ENCODE data around the gene FCHSD1.

FCHSD1 gene

DNA sequence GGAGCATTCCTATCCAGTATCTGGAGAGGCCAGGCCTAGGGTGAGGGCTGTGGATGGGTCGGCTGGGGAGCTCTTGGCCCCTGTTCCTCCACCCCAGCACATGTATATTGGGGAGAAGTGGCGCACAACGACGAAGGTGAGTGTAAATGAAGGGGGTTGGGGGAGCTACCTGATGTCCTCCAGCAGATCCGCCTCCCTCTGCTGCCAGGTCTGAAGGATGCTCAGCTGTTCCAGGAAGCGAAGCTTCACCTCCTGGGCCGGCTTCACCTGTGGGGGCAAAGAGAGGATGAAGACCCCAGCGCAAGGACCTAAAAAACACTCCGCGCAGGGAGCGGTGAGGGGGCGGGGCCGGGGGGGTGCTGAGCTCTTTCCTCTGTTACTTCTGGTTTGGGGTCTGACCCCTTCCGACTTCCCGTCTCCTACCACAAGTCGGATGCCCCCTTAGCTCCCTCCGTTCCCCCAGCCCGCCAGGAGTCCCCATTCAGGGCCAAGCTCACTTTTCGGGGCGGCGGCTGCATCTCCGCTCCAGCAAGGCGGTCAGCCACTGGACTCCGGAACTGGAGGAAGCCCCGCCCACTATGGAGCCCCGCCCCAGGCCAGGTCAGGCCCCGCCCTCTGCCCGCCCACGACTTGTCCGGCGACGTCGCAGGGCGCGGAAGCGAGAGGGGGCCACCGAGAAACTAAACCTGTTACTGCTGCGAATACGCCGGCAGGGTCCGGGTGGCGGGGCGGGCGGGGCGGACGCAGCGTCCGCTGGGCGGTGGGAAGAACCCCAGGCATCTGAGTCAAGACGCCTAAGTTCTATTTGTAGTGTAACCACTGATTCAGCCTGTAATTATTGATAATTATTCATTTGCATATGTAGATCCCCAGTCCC, at the start of gene FCHSD1:
TSS of gene FCHSD1 (minus strand) at position 568 of the 877 bp plus-strand sequence. CDS start at position 518, 50 bp downstream.
- peak; percentile 76 to 93 (median 86) for DNase-seq

DNA sequence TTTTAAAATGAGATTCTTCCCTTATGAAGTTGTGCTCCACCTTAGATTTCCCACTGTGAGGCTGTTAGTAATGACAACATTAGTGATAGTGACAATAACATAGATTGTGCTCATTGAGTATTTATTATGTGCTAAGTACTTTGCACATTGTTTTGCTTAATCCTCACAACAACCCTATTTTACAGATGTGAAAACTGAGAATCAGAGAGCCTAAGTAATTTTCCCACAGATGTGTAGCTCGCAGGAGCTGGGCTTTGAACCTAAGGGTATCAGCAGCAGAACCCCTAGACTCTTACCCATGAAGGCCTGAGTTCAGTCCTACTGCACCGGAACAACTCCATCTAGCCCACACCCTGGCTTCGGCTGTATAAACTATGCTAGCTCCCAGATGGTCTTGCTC, 46.4 kb upstream of the FCHSD1 start:
- no peak for DNase-seq
- intact Hi-C loops (cut with DNase I), result no loop called here

More for the DNA sequence above, at the start of gene FCHSD1:
- intact Hi-C loops (cut with DNase I), result no loop called here

GRCh38 chr5:141696431-141696830, 45.2 kb upstream of the FCHSD1 start:
- no peak for DNase-seq
- intact Hi-C loops (cut with DNase I), result no loop called here

GRCh38 chr5:141695627-141696215, 44.5 kb upstream of the FCHSD1 start:
- intact Hi-C loops (cut with DNase I), result no loop called here

DNA sequence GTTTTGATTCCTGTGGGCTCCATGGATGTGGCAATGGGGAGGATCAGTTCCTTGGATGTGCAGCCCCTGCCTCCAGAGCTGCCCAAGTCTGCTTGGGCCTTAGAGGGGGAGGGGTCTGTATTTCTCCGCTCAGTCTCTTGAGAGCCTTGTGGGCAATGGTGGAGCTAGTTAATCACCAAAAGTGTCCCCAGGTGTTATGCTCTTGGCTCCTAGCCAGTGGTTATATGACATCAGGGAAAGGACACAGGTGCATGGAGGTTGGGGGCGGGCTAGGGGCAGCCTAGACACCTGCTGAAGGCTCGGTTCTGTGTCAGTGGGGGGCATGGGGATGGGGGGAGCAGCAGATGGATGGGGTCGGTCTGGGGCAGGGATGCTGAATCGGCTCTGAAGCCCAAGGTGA, 43.3 kb upstream of the FCHSD1 start:
- intact Hi-C loops (cut with DNase I), result loop anchor here (5.0 kb wide), 2 partner anchors 188 to 448 kb away; no protein-coding TSS in a partner anchor
- DNase-seq, result no peak

More at GRCh38 chr5:141695627-141696215, 44.5 kb upstream of the FCHSD1 start:
- peak in 9 of 42 donors; percentile 18 to 60 (median 36) for DNase-seq

GRCh38 chr5:141692919-141693725, 41.9 kb upstream of the FCHSD1 start:
- peak; percentile 47 to 92 (median 78) for DNase-seq
- intact Hi-C loops (cut with DNase I), result loop anchor here (2.0 to 5.0 kb wide), 3 partner anchors 189 to 449 kb away; no protein-coding TSS in a partner anchor

DNA sequence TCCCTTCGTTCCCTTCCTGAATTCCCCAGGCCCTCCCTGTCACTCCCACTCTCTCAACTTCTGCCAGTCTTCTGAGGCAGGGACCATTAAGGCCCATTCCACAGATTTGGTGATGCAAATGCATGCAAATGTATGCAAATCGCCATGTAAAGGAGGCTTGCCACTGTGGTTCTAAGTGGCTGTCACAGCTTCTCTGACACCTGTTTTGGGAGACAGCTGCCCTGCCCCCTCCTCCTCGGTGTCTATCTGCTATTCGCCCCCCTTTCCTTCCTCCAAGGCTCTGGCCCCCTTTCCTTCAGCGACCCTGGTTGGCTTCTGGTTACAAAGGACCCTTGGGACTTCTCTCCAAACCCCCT, 41.3 kb upstream of the FCHSD1 start:
- intact Hi-C loops (cut with DNase I), result loop anchor here (2.0 to 5.0 kb wide), 3 partner anchors 190 to 450 kb away; no protein-coding TSS in a partner anchor

DNA sequence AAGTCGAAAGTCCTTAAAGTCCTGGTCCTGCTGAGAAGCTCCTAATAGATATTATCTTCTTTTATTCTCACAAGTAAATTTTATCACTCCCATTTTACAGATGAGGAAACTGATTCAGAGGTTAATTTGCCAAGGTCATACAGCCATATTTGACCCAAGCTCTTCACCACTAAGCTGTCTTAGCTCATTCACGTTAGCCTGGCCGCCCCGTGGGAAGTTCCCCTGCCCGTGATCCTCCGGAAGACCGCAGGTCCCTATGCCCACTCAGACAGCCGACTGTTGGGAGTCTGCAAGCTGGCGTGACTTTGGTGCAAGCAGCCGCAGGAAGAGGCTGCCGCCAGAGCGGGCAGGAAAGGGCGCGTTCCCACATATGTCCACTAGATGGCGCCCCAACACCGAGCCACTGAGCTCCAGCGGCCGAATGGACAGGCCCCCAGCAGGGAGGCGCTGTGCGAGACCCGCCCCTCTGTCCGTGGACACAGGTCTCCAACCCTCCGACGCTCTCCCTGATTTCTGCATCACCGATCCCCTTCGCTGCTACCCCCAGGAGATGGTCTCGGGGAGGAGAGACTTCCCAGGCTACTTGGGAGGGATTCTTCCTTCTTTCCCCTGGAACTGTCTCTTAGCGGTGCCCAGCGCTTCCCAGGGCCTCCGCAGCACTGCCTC, 40.8 kb upstream of the FCHSD1 start:
- DNase-seq, result peak; percentile 76 to 96 (median 90)
- intact Hi-C loops (cut with DNase I), result loop anchor here (2.0 to 5.0 kb wide), 3 partner anchors 190 to 450 kb away; no protein-coding TSS in a partner anchor

More for the DNA sequence above, 41.3 kb upstream of the FCHSD1 start:
- peak in 14 of 42 donors; percentile 15 to 64 (median 31) for DNase-seq

- intact Hi-C loops (cut with DNase I), result loop anchor here (5.0 kb wide), 2 partner anchors 191 to 451 kb away; no protein-coding TSS in a partner anchor
Observed at GRCh38 chr5:141691286-141691866, 40.2 kb upstream of the FCHSD1 start.

GRCh38 chr5:141686648-141687416, 35.6 kb upstream of the FCHSD1 start:
- intact Hi-C loops (cut with DNase I), result no loop called here

More at GRCh38 chr5:141691286-141691866, 40.2 kb upstream of the FCHSD1 start:
- no peak for DNase-seq

GRCh38 chr5:141685591-141685990, 34.4 kb upstream of the FCHSD1 start:
- intact Hi-C loops (cut with DNase I), result no loop called here
- no peak for DNase-seq

More at GRCh38 chr5:141686648-141687416, 35.6 kb upstream of the FCHSD1 start:
- DNase-seq, result no peak

GRCh38 chr5:141683596-141684141, 32.5 kb upstream of the FCHSD1 start:
- no peak for DNase-seq

GRCh38 chr5:141681695-141682641, 30.8 kb upstream of the FCHSD1 start, which contains the start of gene ARAP3:
TSS of gene ARAP3 (minus strand) at chr5:141682230. CDS start at chr5:141680486, 1,744 bp downstream.
- intact Hi-C loops (cut with DNase I), result no loop called here

More at GRCh38 chr5:141683596-141684141, 32.5 kb upstream of the FCHSD1 start:
- intact Hi-C loops (cut with DNase I), result no loop called here

DNA sequence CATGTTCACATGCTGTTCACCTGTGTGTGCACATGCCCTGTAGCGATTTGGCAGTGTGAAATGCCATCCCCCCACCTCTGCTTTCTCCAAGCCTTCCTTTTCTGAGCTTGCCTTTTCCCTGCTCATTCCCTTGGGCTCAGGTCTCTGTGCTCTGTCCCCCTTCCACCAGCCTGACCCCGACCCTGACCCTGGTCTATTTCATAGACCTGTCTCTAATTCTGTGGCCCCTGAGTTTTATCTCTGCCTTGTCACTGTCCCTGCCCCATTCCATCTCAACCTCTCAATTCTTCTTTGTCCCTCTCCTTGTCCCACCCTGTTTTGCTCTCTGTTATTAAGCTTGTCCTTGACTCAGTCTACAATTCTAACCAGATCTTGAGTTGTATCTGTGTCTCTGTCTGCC, 30.1 kb upstream of the FCHSD1 start:
- intact Hi-C loops (cut with DNase I), result no loop called here
- no peak for DNase-seq

More at GRCh38 chr5:141681695-141682641, 30.8 kb upstream of the FCHSD1 start, which contains the start of gene ARAP3:
- peak in 33 of 42 donors; percentile 15 to 70 (median 33) for DNase-seq

DNA sequence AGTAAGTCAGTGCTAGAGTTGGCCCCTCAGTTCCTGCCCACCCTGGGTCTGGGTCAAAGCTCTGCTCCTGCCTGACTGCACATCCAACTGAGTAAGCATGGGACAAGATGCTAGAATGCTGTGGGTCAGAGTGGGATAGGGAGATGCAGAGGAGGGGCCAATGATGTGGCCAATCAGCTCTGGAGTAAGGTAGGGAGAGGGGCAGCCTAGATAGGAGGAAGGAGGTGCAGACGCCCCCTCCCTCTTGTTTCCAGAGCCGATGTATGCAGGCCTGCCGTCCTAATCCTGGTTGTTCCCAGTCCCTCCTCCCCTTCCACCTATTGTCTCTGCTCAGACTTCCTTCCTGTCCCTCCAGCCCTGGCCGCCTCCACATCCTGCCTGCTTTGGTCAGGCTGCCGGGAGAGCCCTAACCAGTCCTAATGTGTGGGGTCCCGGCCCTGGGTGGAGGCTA, 29.6 kb upstream of the FCHSD1 start:
- DNase-seq, result no peak
- intact Hi-C loops (cut with DNase I), result no loop called here

DNA sequence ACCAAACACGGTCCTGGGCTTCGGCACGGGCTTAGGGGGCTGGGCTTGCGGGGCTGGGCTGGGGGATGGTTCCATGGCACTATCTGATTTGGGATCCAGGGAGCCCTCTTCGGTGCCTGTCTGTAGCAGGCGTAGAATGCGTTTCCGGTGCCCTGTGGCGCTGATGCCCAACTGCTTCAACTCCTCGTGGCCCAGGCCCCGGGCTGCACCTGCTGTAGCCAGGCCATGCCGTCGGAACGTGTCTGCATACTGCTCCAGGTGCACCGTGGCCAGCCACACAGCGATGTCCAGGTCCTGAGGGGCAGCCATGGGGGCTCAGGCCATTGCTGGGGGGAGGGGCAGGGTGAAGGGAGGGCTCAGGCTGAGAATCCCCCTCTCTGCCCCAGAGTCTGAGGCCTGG, 29.0 kb upstream of the FCHSD1 start:
- no peak for DNase-seq
- intact Hi-C loops (cut with DNase I), result no loop called here

Measured in head of caudate nucleus (tissue), 42 donors.